ENCODE data around the gene TIE1.

The TIE1 gene

DNA sequence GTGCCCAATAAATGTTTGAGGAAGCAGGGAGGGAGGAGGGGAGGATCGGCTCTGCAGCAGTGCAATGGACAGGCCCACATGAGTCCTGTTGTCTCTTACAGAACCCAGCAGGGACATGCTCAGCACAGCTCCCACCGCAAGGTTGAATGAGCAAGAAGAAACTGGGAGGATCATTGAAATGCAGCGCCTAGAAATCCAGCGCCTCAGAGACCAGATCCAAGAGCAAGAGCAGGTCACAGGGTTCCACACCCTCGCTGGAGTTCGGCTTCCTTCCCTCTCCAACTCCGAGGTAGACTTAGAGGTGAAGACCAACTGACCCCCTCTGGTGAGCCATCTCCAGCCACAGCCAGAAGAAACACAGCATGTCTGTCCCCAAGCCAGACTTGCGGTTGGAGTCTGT, 46.9 kb upstream of the TIE1 start:
- Histone ChIP-seq H3K23ac (ENCODE audit: low read length) (no peak overlapping the region), H3K4ac (ENCODE audit: low read depth, low read length) (no peak overlapping the region), H2BK120ac (ENCODE audit: insufficient read depth, low read length, poor library complexity) (no peak overlapping the region), H3K4me1 (ENCODE audit: control insufficient read depth in 1 of 2, insufficient read depth in 2 of 2, low read length in 2 of 2) (no peaks in the 10 kb centered on the region), H3K79me1 (ENCODE audit: low read length) (no peaks in the 10 kb centered on the region), H3K36me3 (ENCODE audit: control insufficient read depth in 1 of 2, insufficient read depth in 2 of 2, low read length in 2 of 2) (no peaks in the 10 kb centered on the region), H4K12ac (ENCODE audit: low read depth, low read length) (no peak overlapping the region), H2AFZ (ENCODE audit: insufficient read depth, low read length, poor library complexity) (no peak overlapping the region), H3K9me3 (ENCODE audit: insufficient read depth, low read depth, low read length) (peaks cover 26% of the 10 kb centered on the region), H3K27ac (ENCODE audit: low read depth, low read length) (no peak overlapping the region), H3K27me3 (ENCODE audit: insufficient read depth, low read length) (no peaks in the 10 kb centered on the region), H2BK5ac (ENCODE audit: low read depth, low read length, poor library complexity) (no peak overlapping the region), H2AK5ac (ENCODE audit: low read length) (no peak overlapping the region), H3K79me2 (ENCODE audit: control insufficient read depth, insufficient read depth, low read length, poor library complexity) (no peaks in the 10 kb centered on the region), H2BK12ac (ENCODE audit: low read length) (no peak overlapping the region), H4K8ac (ENCODE audit: low read depth, low read length) (no peak overlapping the region), H3K18ac (ENCODE audit: low read length) (no peak overlapping the region), H3K4me3 (ENCODE audit: low read depth, low read length) (no peak overlapping the region), H3K9ac (ENCODE audit: low read length) (no peak overlapping the region), H4K91ac (ENCODE audit: low read depth, low read length) (no peak overlapping the region), H3K4me2 (ENCODE audit: low read length) (no peak overlapping the region), H3K14ac (ENCODE audit: low read length) (no peak overlapping the region)
- DNase-seq = no peak
- WGBS (ENCODE audit: extremely low coverage, insufficient coverage, insufficient read length) = no CpG with 5 or more reads among the region's 8 CpGs

DNA sequence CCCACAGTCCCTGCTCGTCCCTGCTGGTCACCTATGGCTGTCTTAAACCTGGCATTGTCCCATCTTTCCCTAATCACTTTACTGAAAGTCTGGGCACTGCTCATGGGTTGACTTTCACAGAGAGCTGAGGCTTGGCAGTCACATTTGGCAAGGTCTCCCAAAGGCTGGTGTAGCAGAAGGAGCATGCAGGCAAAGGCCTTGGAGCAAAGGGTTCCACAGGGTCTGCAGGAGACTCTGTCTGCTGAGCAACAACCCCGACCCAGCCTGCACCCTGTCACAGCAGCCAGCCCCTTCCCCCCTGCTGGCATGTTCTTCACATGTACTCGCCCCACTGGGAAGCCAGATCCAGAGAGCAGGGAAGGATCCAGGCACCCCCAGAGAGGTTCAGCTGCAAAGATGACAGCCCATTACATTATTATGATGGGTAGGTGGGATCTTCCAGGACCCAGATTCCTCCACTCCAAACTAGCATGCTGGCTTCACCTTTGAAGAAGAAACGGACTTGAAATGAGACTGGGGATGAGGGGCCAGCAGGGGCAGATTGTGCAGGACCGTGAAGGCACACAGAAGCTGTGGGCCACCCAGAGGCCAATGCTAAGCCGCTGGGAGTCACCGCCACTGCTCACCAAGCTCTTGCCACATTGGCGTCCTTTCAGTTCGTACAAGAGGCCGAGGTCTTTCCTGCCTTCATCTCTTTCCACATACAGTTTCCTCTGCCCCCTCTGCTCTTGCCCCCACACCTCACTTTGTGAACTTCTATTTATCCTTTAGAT, 45.2 kb upstream of the TIE1 start:
- WGBS (ENCODE audit: extremely low coverage, insufficient coverage, insufficient read length) = no CpG with 5 or more reads among the region's 10 CpGs
- no peak overlapping the region for H3K23ac ChIP-seq (ENCODE audit: low read length)
- no peak overlapping the region for H3K9ac ChIP-seq (ENCODE audit: low read length)
- no peak overlapping the region for H2BK12ac ChIP-seq (ENCODE audit: low read length)
- H3K4me3 ChIP-seq (ENCODE audit: low read depth, low read length) = no peak overlapping the region
- no peaks in the 10 kb centered on the region for H3K79me2 ChIP-seq (ENCODE audit: control insufficient read depth, insufficient read depth, low read length, poor library complexity)
- no peak overlapping the region for H2AK5ac ChIP-seq (ENCODE audit: low read length)
- H3K79me1 ChIP-seq (ENCODE audit: low read length) = no peaks in the 10 kb centered on the region
- H2BK5ac ChIP-seq (ENCODE audit: low read depth, low read length, poor library complexity) = no peak overlapping the region
- no peak overlapping the region for H3K4ac ChIP-seq (ENCODE audit: low read depth, low read length)
- H3K4me1 ChIP-seq (ENCODE audit: control insufficient read depth in 1 of 2, insufficient read depth in 2 of 2, low read length in 2 of 2) = no peaks in the 10 kb centered on the region
- H3K9me3 ChIP-seq (ENCODE audit: insufficient read depth, low read depth, low read length) = peaks cover 26% of the 10 kb centered on the region
- H3K27ac ChIP-seq (ENCODE audit: low read depth, low read length) = no peak overlapping the region
- H3K18ac ChIP-seq (ENCODE audit: low read length) = no peak overlapping the region
- H3K4me2 ChIP-seq (ENCODE audit: low read length) = no peak overlapping the region
- H2AFZ ChIP-seq (ENCODE audit: insufficient read depth, low read length, poor library complexity) = no peak overlapping the region
- no peak overlapping the region for H4K12ac ChIP-seq (ENCODE audit: low read depth, low read length)
- H3K27me3 ChIP-seq (ENCODE audit: insufficient read depth, low read length) = no peaks in the 10 kb centered on the region
- H2BK120ac ChIP-seq (ENCODE audit: insufficient read depth, low read length, poor library complexity) = no peak overlapping the region
- DNase-seq = no peak
- no peaks in the 10 kb centered on the region for H3K36me3 ChIP-seq (ENCODE audit: control insufficient read depth in 1 of 2, insufficient read depth in 2 of 2, low read length in 2 of 2)
- H3K14ac ChIP-seq (ENCODE audit: low read length) = no peak overlapping the region
- H4K8ac ChIP-seq (ENCODE audit: low read depth, low read length) = no peak overlapping the region
- H4K91ac ChIP-seq (ENCODE audit: low read depth, low read length) = no peak overlapping the region

DNA sequence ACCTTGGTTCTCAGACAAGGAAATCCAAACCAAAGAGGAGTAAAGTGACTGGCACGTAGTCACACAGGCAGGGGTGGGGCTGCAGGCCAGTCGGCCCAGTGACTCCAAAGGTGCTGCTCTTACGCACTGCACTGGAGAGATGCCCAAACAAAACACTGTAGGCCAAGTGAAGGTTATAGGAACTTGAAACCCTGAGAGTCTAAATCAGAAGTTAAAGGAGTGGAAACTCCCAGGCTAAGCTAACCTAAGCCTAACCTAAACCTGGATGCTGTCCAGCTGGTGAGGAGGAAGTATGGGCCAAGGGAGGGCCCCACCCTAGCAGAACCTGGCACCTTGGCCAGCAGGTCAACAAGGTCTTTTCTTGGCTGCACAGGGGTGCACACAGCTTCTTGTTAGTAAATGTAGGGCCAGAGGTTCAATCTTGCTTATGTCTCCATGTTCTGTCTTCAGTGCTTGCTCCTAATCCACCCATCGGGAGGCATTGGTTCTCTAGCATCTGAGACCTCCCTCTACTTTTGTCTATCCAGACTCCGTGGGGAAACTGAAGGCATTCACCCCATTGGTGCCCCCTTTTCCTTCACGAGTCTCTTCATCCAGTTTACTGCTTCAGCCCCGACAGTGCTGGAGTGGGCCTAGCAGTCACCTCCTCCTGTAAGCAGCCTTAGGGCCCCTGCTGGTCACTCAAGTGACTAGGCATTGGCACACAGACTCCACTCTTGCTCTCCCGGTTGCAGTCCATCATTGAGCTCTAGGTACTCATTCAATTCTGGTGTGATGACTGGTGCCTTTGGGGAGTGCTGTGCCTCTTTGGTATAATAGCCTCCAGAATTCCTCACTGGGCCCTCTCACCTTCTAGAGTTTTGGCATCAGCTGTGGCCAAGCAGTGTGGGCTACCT, 43.9 kb upstream of the TIE1 start:
- H2BK120ac ChIP-seq (ENCODE audit: insufficient read depth, low read length, poor library complexity) = no peak overlapping the region
- no peak overlapping the region for H4K12ac ChIP-seq (ENCODE audit: low read depth, low read length)
- no peaks in the 10 kb centered on the region for H3K4me1 ChIP-seq (ENCODE audit: control insufficient read depth in 1 of 2, insufficient read depth in 2 of 2, low read length in 2 of 2)
- H2BK12ac ChIP-seq (ENCODE audit: low read length) = no peak overlapping the region
- H3K18ac ChIP-seq (ENCODE audit: low read length) = no peak overlapping the region
- no peaks in the 10 kb centered on the region for H3K79me1 ChIP-seq (ENCODE audit: low read length)
- H3K4me3 ChIP-seq (ENCODE audit: low read depth, low read length) = no peak overlapping the region
- H3K27ac ChIP-seq (ENCODE audit: low read depth, low read length) = no peak overlapping the region
- WGBS (ENCODE audit: extremely low coverage, insufficient coverage, insufficient read length) = no CpG with 5 or more reads among the region's 8 CpGs
- no peaks in the 10 kb centered on the region for H3K36me3 ChIP-seq (ENCODE audit: control insufficient read depth in 1 of 2, insufficient read depth in 2 of 2, low read length in 2 of 2)
- H4K8ac ChIP-seq (ENCODE audit: low read depth, low read length) = no peak overlapping the region
- no peak for DNase-seq
- H2BK5ac ChIP-seq (ENCODE audit: low read depth, low read length, poor library complexity) = no peak overlapping the region
- peaks cover 27% of the 10 kb centered on the region for H3K9me3 ChIP-seq (ENCODE audit: insufficient read depth, low read depth, low read length)
- H2AFZ ChIP-seq (ENCODE audit: insufficient read depth, low read length, poor library complexity) = no peak overlapping the region
- H3K27me3 ChIP-seq (ENCODE audit: insufficient read depth, low read length) = no peaks in the 10 kb centered on the region
- no peak overlapping the region for H3K23ac ChIP-seq (ENCODE audit: low read length)
- H3K79me2 ChIP-seq (ENCODE audit: control insufficient read depth, insufficient read depth, low read length, poor library complexity) = no peaks in the 10 kb centered on the region
- H4K91ac ChIP-seq (ENCODE audit: low read depth, low read length) = no peak overlapping the region
- H3K4me2 ChIP-seq (ENCODE audit: low read length) = no peak overlapping the region
- no peak overlapping the region for H3K4ac ChIP-seq (ENCODE audit: low read depth, low read length)
- H2AK5ac ChIP-seq (ENCODE audit: low read length) = no peak overlapping the region
- H3K9ac ChIP-seq (ENCODE audit: low read length) = no peak overlapping the region
- H3K14ac ChIP-seq (ENCODE audit: low read length) = no peak overlapping the region

DNA sequence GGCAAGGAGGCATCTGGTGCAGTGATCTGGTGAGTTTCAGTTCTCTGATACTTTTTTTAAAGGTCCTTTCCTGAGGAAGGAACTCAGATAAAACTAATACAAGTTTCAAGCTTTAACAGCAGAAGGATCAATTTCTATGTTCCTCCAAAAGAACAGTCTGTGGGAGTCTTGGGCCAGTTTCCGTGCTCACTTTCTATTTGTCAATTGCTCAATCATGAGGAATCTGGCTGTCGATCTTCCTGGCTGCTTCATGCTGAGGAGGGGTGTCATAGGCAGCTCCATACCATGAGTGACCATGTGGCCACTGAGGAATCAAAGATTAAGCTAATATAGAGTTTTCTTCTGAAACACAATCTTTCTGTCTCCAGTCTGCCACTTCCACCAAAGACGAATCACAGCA, 42.4 kb upstream of the TIE1 start:
- Histone ChIP-seq H3K4me2 (ENCODE audit: low read length) (no peak overlapping the region), H3K79me2 (ENCODE audit: control insufficient read depth, insufficient read depth, low read length, poor library complexity) (no peaks in the 10 kb centered on the region), H2BK5ac (ENCODE audit: low read depth, low read length, poor library complexity) (no peak overlapping the region), H3K27me3 (ENCODE audit: insufficient read depth, low read length) (no peaks in the 10 kb centered on the region), H3K18ac (ENCODE audit: low read length) (no peak overlapping the region), H3K23ac (ENCODE audit: low read length) (no peak overlapping the region), H2BK12ac (ENCODE audit: low read length) (no peak overlapping the region), H3K14ac (ENCODE audit: low read length) (no peak overlapping the region), H3K4me3 (ENCODE audit: low read depth, low read length) (no peak overlapping the region), H4K8ac (ENCODE audit: low read depth, low read length) (no peak overlapping the region), H3K79me1 (ENCODE audit: low read length) (no peaks in the 10 kb centered on the region), H3K4ac (ENCODE audit: low read depth, low read length) (no peak overlapping the region), H3K36me3 (ENCODE audit: control insufficient read depth in 1 of 2, insufficient read depth in 2 of 2, low read length in 2 of 2) (no peaks in the 10 kb centered on the region), H3K4me1 (ENCODE audit: control insufficient read depth in 1 of 2, insufficient read depth in 2 of 2, low read length in 2 of 2) (no peaks in the 10 kb centered on the region), H2AFZ (ENCODE audit: insufficient read depth, low read length, poor library complexity) (no peak overlapping the region), H2AK5ac (ENCODE audit: low read length) (no peak overlapping the region), H2BK120ac (ENCODE audit: insufficient read depth, low read length, poor library complexity) (no peak overlapping the region), H4K12ac (ENCODE audit: low read depth, low read length) (no peak overlapping the region), H3K9me3 (ENCODE audit: insufficient read depth, low read depth, low read length) (peaks cover 28% of the 10 kb centered on the region), H3K27ac (ENCODE audit: low read depth, low read length) (no peak overlapping the region), H4K91ac (ENCODE audit: low read depth, low read length) (no peak overlapping the region), H3K9ac (ENCODE audit: low read length) (no peak overlapping the region)
- no CpG with 5 or more reads among the region's 3 CpGs for WGBS (ENCODE audit: extremely low coverage, insufficient coverage, insufficient read length)
- DNase-seq = no peak
